Amygdala (tissue), 56 donors: Measurements from ENCODE around the gene SLC39A11.
A peak's percentile ranks its signal among the peaks of the same experiment; 100 is the strongest.
"Not testable (repeated sequence)": the region's sequence is repeated elsewhere in the genome, so short reads cannot be mapped to it uniquely, and the experiment has no call there.

Experiments used
- DNase-seq, 56 donors: peaks; one replicate each; lab custom pipeline; 2025; lab: John Stamatoyannopoulos, UW

The SLC39A11 gene

GRCh38 chr17:72816406-72816805 is 276.1 kb downstream of the SLC39A11 start:
- no peak for DNase-seq

GRCh38 chr17:72813481-72813880 is 279.0 kb downstream of the SLC39A11 start:
- no peak for DNase-seq

GRCh38 chr17:72812823-72813222 is 279.7 kb downstream of the SLC39A11 start:
- no peak for DNase-seq

GRCh38 chr17:72811976-72812687 is 280.4 kb downstream of the SLC39A11 start:
- no peak for DNase-seq

GRCh38 chr17:72810991-72811508 is 281.4 kb downstream of the SLC39A11 start:
- DNase-seq, result no peak

- DNase-seq, result peak in 4 of 56 donors; percentile 2 to 22 (median 6)
These were observed 286.5 kb downstream of the SLC39A11 start for GRCh38 chr17:72806011-72806410.

GRCh38 chr17:72804949-72805707 is 287.4 kb downstream of the SLC39A11 start:
- DNase-seq, result no peak

- DNase-seq, result no peak
These were observed 289.8 kb downstream of the SLC39A11 start for GRCh38 chr17:72802726-72803125.

- no peak for DNase-seq
These were observed 295.3 kb downstream of the SLC39A11 start for GRCh38 chr17:72797142-72797541.

GRCh38 chr17:72795941-72796340 is 296.5 kb downstream of the SLC39A11 start:
- DNase-seq, result no peak

- DNase-seq, result no peak
These were observed 298.3 kb downstream of the SLC39A11 start for GRCh38 chr17:72794152-72794551.

- DNase-seq, result no peak
These were observed 299.7 kb downstream of the SLC39A11 start for GRCh38 chr17:72792771-72793170.

- no peak for DNase-seq
These were observed 302.3 kb downstream of the SLC39A11 start for GRCh38 chr17:72790190-72790589.

GRCh38 chr17:72789711-72790110 is 302.8 kb downstream of the SLC39A11 start:
- no peak for DNase-seq

- no peak for DNase-seq
These were observed 303.4 kb downstream of the SLC39A11 start for GRCh38 chr17:72788950-72789585.

GRCh38 chr17:72786209-72786608 is 306.3 kb downstream of the SLC39A11 start:
- peak in 1 of 56 donors; percentile 3 for DNase-seq

- no peak for DNase-seq
These were observed 309.3 kb downstream of the SLC39A11 start for GRCh38 chr17:72782985-72783701.

- not testable (repeated sequence) for DNase-seq
These were observed 310.1 kb downstream of the SLC39A11 start for GRCh38 chr17:72782437-72782836.

- DNase-seq, result no peak
These were observed 314.0 kb downstream of the SLC39A11 start for GRCh38 chr17:72778169-72779151.
